ENCODE data around the gene CRY2.
"Not testable (repeated sequence)": the region's sequence is repeated elsewhere in the genome, so short reads cannot be mapped to it uniquely, and the experiment has no call there.

CRY2 gene

GRCh38 chr11:45880772-45881570 lies 33.7 kb downstream of the CRY2 start:
- no peak for DNase-seq

- no peak for DNase-seq
Observed at GRCh38 chr11:45881708-45882368, 34.6 kb downstream of the CRY2 start.

GRCh38 chr11:45884596-45885185 lies 37.4 kb downstream of the CRY2 start:
- no peak for DNase-seq

- DNase-seq: peak; percentile 76
Observed at GRCh38 chr11:45885274-45885920, 38.1 kb downstream of the CRY2 start, which contains the start of gene MAPK8IP1. MAPK8IP1 (plus strand) TSS chr11:45885651; CDS start chr11:45885821, 170 bp downstream.

- peak; percentile 41 for DNase-seq
Observed at GRCh38 chr11:45885921-45886721, 38.8 kb downstream of the CRY2 start.

GRCh38 chr11:45886816-45887520 lies 39.7 kb downstream of the CRY2 start:
- DNase-seq: no peak

- DNase-seq: no peak
Observed at GRCh38 chr11:45887587-45887986, 40.3 kb downstream of the CRY2 start.

- no peak for DNase-seq
Observed at GRCh38 chr11:45889555-45889954, 42.3 kb downstream of the CRY2 start.

GRCh38 chr11:45889966-45890365 lies 42.7 kb downstream of the CRY2 start:
- DNase-seq: no peak

GRCh38 chr11:45890886-45891550 lies 43.7 kb downstream of the CRY2 start:
- DNase-seq: no peak

GRCh38 chr11:45892856-45893255 lies 45.6 kb downstream of the CRY2 start:
- no peak for DNase-seq

GRCh38 chr11:45894555-45895247 lies 47.4 kb downstream of the CRY2 start:
- no peak for DNase-seq

GRCh38 chr11:45895553-45896259 lies 48.4 kb downstream of the CRY2 start:
- no peak for DNase-seq

- peak; percentile 83 for DNase-seq
Observed at GRCh38 chr11:45896422-45896984, 49.2 kb downstream of the CRY2 start.

- DNase-seq: no peak
Observed at GRCh38 chr11:45897556-45897955, 50.3 kb downstream of the CRY2 start.

- no peak for DNase-seq
Observed at GRCh38 chr11:45899086-45899447, 51.8 kb downstream of the CRY2 start.

GRCh38 chr11:45899448-45900174 lies 52.3 kb downstream of the CRY2 start:
- peak; percentile 36 for DNase-seq

- not testable (repeated sequence) for DNase-seq
Observed at GRCh38 chr11:45900175-45900800, 53.0 kb downstream of the CRY2 start.

All from NCI-H526 treated with DMSO at 0.1 percent for 48 hours (cell line).